ENCODE results near the gene IL2RA. TPM values are rescaled to one million over a fixed set of nuclear protein-coding genes. Genes with fewer than 3 reads are reported as not detected.

Gene IL2RA
- polyA plus RNA-seq, 1 donor from 2014 or later = not detected

DNA sequence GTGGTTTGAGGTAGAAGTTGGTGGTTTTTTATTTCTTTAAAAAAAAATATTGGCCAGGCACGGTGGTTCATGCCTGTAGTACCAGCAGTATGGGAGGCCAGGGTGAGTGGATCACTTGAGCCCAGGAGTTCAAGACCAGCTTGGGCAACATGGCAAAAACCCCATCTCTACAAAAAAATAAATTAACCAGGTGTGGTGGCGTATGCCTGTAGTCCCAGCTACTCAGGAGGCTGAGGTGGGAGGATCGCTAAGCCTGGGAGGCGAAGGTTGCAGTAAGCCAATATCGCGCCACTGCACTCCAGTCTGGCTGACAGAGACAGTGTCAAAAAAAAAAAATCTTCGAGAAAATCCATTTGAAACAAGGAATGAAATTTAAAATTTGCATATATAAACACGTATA, 1.1 kb downstream of the IL2RA start:
- H4K20me1 ChIP-seq (ENCODE audit: insufficient read depth) = no peaks in the 10 kb centered on the region
- H3K36me3 ChIP-seq (ENCODE audit: insufficient read depth, low read length) = no peaks in the 10 kb centered on the region
- TF ChIP-seq SMC3 (conservative IDR thresholded peaks at IDR 0.05; ENCODE audit: poor library complexity) (no peak), EP300 (conservative IDR thresholded peaks at IDR 0.05; ENCODE audit: poor library complexity, severe bottlenecking) (no peak), MXI1 (conservative IDR thresholded peaks at IDR 0.05; ENCODE audit: poor library complexity, severe bottlenecking) (no peak), POLR2AphosphoS5 (IDR thresholded peaks at IDR 0.05) (no peak), RAD21 (conservative IDR thresholded peaks at IDR 0.05) (no peak), EZH2 (IDR thresholded peaks at IDR 0.05; ENCODE audit: borderline replicate concordance, insufficient read depth, low read length, poor library complexity, severe bottlenecking) (no peak), TAF1 (IDR thresholded peaks at IDR 0.05; ENCODE audit: low read depth) (no peak)
- TF ChIP-seq, protein P1, sequence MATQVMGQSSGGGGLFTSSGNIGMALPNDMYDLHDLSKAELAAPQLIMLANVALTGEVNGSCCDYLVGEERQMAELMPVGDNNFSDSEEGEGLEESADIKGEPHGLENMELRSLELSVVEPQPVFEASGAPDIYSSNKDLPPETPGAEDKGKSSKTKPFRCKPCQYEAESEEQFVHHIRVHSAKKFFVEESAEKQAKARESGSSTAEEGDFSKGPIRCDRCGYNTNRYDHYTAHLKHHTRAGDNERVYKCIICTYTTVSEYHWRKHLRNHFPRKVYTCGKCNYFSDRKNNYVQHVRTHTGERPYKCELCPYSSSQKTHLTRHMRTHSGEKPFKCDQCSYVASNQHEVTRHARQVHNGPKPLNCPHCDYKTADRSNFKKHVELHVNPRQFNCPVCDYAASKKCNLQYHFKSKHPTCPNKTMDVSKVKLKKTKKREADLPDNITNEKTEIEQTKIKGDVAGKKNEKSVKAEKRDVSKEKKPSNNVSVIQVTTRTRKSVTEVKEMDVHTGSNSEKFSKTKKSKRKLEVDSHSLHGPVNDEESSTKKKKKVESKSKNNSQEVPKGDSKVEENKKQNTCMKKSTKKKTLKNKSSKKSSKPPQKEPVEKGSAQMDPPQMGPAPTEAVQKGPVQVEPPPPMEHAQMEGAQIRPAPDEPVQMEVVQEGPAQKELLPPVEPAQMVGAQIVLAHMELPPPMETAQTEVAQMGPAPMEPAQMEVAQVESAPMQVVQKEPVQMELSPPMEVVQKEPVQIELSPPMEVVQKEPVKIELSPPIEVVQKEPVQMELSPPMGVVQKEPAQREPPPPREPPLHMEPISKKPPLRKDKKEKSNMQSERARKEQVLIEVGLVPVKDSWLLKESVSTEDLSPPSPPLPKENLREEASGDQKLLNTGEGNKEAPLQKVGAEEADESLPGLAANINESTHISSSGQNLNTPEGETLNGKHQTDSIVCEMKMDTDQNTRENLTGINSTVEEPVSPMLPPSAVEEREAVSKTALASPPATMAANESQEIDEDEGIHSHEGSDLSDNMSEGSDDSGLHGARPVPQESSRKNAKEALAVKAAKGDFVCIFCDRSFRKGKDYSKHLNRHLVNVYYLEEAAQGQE (IDR thresholded peaks at IDR 0.05; ENCODE audit: borderline replicate concordance) = no peak
- TF ChIP-seq, protein P2, sequence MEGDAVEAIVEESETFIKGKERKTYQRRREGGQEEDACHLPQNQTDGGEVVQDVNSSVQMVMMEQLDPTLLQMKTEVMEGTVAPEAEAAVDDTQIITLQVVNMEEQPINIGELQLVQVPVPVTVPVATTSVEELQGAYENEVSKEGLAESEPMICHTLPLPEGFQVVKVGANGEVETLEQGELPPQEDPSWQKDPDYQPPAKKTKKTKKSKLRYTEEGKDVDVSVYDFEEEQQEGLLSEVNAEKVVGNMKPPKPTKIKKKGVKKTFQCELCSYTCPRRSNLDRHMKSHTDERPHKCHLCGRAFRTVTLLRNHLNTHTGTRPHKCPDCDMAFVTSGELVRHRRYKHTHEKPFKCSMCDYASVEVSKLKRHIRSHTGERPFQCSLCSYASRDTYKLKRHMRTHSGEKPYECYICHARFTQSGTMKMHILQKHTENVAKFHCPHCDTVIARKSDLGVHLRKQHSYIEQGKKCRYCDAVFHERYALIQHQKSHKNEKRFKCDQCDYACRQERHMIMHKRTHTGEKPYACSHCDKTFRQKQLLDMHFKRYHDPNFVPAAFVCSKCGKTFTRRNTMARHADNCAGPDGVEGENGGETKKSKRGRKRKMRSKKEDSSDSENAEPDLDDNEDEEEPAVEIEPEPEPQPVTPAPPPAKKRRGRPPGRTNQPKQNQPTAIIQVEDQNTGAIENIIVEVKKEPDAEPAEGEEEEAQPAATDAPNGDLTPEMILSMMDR (IDR thresholded peaks at IDR 0.05; ENCODE audit: poor library complexity, severe bottlenecking) = no peak
- H3K9me3 ChIP-seq (ENCODE audit: low read length) = no peaks in the 10 kb centered on the region
- H3K79me2 ChIP-seq (replicated peaks; ENCODE audit: insufficient read depth, low read length) = no peaks in the 10 kb centered on the region
- H3K27ac ChIP-seq (ENCODE audit: low read length) = no peak overlapping the region
- no peaks in the 10 kb centered on the region for H3K27me3 ChIP-seq (ENCODE audit: insufficient read depth, low read depth, low read length)
- H3K9ac ChIP-seq (ENCODE audit: low read length) = no peak overlapping the region
- no peaks in the 10 kb centered on the region for H3K9me2 ChIP-seq (ENCODE audit: insufficient read depth, low read length)
- H2AFZ ChIP-seq (ENCODE audit: low read depth, low read length) = no peak overlapping the region
- H3K4me2 ChIP-seq (ENCODE audit: low read length) = no peak overlapping the region
- H3K4me3 ChIP-seq (ENCODE audit: low read length) = no peak overlapping the region
- no peaks in the 10 kb centered on the region for H3F3A ChIP-seq (ENCODE audit: insufficient read depth, low read length, poor library complexity, severe bottlenecking)

DNA sequence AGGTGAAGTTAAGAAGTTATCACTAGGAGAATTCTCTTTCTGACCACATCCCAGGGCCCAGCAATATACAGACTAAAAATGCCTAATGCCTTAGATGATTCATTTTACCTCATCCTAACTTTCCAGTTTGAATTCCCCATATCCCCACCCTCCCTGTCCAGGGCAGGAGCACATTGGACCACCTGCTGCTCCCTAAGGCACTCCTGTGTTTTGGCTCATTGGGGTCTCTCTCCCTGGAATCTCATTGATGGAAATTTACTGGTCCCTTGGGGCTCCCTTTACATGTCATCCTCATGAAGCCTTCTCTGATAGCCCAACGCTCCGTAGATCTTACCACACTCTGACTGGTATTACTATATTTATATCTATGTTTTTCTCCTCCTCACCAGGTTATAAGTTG, 2.7 kb downstream of the IL2RA start:
- H3F3A ChIP-seq (ENCODE audit: insufficient read depth, low read length, poor library complexity, severe bottlenecking) = no peaks in the 10 kb centered on the region
- H3K79me2 ChIP-seq (replicated peaks; ENCODE audit: insufficient read depth, low read length) = no peaks in the 10 kb centered on the region

More for the DNA sequence above, 2.7 kb downstream of the IL2RA start:
- Histone ChIP-seq H3K4me2 (ENCODE audit: low read length) (no peak overlapping the region), H4K20me1 (ENCODE audit: insufficient read depth) (no peaks in the 10 kb centered on the region), H3K9me2 (ENCODE audit: insufficient read depth, low read length) (no peaks in the 10 kb centered on the region), H3K27ac (ENCODE audit: low read length) (no peak overlapping the region), H3K27me3 (ENCODE audit: insufficient read depth, low read depth, low read length) (no peaks in the 10 kb centered on the region), H3K36me3 (ENCODE audit: insufficient read depth, low read length) (no peaks in the 10 kb centered on the region), H3K9ac (ENCODE audit: low read length) (no peak overlapping the region), H2AFZ (ENCODE audit: low read depth, low read length) (no peak overlapping the region), H3K9me3 (ENCODE audit: low read length) (no peaks in the 10 kb centered on the region), H3K4me3 (ENCODE audit: low read length) (no peak overlapping the region)
- TF ChIP-seq SMC3 (conservative IDR thresholded peaks at IDR 0.05; ENCODE audit: poor library complexity) = no peak
- no peak for TF ChIP-seq RAD21 (conservative IDR thresholded peaks at IDR 0.05)
- no peak for TF ChIP-seq POLR2AphosphoS5 (IDR thresholded peaks at IDR 0.05)
- no peak for TF ChIP-seq MXI1 (conservative IDR thresholded peaks at IDR 0.05; ENCODE audit: poor library complexity, severe bottlenecking)
- TF ChIP-seq, protein P2 (IDR thresholded peaks at IDR 0.05; ENCODE audit: poor library complexity, severe bottlenecking) = no peak
- TF ChIP-seq, protein P1 (IDR thresholded peaks at IDR 0.05; ENCODE audit: borderline replicate concordance) = no peak
- no peak for TF ChIP-seq EZH2 (IDR thresholded peaks at IDR 0.05; ENCODE audit: borderline replicate concordance, insufficient read depth, low read length, poor library complexity, severe bottlenecking)
- TF ChIP-seq EP300 (conservative IDR thresholded peaks at IDR 0.05; ENCODE audit: poor library complexity, severe bottlenecking) = no peak
- TF ChIP-seq TAF1 (IDR thresholded peaks at IDR 0.05; ENCODE audit: low read depth) = no peak

Measured in neural cell (in vitro differentiated cells).